ENCODE measurements around the gene CMTM1.
A peak's percentile ranks its signal among the peaks of the same experiment; 100 is the strongest.

- TF ChIP-seq SIN3A (IDR thresholded peaks at IDR 0.05; ENCODE audit: borderline replicate concordance, insufficient read depth, low read depth, low read length) (no peak), CTCF (IDR thresholded peaks at IDR 0.05) (peak; percentile 7; the same call in 1 of the 2 replicates), POLR2AphosphoS5 (IDR thresholded peaks at IDR 0.05; ENCODE audit: low read depth, low read length) (no peak)
- TF ChIP-seq, protein P1, sequence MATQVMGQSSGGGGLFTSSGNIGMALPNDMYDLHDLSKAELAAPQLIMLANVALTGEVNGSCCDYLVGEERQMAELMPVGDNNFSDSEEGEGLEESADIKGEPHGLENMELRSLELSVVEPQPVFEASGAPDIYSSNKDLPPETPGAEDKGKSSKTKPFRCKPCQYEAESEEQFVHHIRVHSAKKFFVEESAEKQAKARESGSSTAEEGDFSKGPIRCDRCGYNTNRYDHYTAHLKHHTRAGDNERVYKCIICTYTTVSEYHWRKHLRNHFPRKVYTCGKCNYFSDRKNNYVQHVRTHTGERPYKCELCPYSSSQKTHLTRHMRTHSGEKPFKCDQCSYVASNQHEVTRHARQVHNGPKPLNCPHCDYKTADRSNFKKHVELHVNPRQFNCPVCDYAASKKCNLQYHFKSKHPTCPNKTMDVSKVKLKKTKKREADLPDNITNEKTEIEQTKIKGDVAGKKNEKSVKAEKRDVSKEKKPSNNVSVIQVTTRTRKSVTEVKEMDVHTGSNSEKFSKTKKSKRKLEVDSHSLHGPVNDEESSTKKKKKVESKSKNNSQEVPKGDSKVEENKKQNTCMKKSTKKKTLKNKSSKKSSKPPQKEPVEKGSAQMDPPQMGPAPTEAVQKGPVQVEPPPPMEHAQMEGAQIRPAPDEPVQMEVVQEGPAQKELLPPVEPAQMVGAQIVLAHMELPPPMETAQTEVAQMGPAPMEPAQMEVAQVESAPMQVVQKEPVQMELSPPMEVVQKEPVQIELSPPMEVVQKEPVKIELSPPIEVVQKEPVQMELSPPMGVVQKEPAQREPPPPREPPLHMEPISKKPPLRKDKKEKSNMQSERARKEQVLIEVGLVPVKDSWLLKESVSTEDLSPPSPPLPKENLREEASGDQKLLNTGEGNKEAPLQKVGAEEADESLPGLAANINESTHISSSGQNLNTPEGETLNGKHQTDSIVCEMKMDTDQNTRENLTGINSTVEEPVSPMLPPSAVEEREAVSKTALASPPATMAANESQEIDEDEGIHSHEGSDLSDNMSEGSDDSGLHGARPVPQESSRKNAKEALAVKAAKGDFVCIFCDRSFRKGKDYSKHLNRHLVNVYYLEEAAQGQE (IDR thresholded peaks at IDR 0.05; ENCODE audit: insufficient read depth in 1 of 2, low read depth in 2 of 2, low read length in 1 of 2) = no peak
These were observed 3.8 kb upstream of the CMTM1 start for GRCh38 chr16:66562409-66562808.

Measured in Panc1 (cell line).